ENCODE results near the gene MRPL12. TPM values are rescaled to one million over a fixed set of nuclear protein-coding genes. Genes with fewer than 3 reads are reported as not detected.

Gene MRPL12
- total RNA-seq, 1 experiment from 2014 or later, result 139 TPM

GRCh38 chr17:81697261-81698044 lies 5.7 kb upstream of the MRPL12 start (continued):
- TF ChIP-seq AR (CRISPR knock-in tag; IDR thresholded peaks at IDR 0.05) (no peak), ESRRA (CRISPR knock-in tag; IDR thresholded peaks at IDR 0.05; ENCODE audit: borderline replicate concordance) (no peak), TP53 (CRISPR knock-in tag; IDR thresholded peaks at IDR 0.05) (no peak), JAZF1 (CRISPR knock-in tag; IDR thresholded peaks at IDR 0.05) (no peak), ERG (CRISPR knock-in tag; IDR thresholded peaks at IDR 0.05) (no peak), ZBTB21 (CRISPR knock-in tag; IDR thresholded peaks at IDR 0.05; ENCODE audit: borderline replicate concordance) (no peak), CTCF (IDR thresholded peaks at IDR 0.05) (no peak), CBFB (CRISPR knock-in tag; IDR thresholded peaks at IDR 0.05; ENCODE audit: low read depth) (no peak), MXD4 (CRISPR knock-in tag; IDR thresholded peaks at IDR 0.05; ENCODE audit: borderline replicate concordance) (no peak)
- TF ChIP-seq, protein P1, sequence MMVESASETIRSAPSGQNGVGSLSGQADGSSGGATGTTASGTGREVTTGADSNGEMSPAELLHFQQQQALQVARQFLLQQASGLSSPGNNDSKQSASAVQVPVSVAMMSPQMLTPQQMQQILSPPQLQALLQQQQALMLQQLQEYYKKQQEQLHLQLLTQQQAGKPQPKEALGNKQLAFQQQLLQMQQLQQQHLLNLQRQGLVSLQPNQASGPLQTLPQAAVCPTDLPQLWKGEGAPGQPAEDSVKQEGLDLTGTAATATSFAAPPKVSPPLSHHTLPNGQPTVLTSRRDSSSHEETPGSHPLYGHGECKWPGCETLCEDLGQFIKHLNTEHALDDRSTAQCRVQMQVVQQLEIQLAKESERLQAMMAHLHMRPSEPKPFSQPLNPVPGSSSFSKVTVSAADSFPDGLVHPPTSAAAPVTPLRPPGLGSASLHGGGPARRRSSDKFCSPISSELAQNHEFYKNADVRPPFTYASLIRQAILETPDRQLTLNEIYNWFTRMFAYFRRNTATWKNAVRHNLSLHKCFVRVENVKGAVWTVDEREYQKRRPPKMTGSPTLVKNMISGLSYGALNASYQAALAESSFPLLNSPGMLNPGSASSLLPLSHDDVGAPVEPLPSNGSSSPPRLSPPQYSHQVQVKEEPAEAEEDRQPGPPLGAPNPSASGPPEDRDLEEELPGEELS (CRISPR knock-in tag; IDR thresholded peaks at IDR 0.05), result no peak

DNA sequence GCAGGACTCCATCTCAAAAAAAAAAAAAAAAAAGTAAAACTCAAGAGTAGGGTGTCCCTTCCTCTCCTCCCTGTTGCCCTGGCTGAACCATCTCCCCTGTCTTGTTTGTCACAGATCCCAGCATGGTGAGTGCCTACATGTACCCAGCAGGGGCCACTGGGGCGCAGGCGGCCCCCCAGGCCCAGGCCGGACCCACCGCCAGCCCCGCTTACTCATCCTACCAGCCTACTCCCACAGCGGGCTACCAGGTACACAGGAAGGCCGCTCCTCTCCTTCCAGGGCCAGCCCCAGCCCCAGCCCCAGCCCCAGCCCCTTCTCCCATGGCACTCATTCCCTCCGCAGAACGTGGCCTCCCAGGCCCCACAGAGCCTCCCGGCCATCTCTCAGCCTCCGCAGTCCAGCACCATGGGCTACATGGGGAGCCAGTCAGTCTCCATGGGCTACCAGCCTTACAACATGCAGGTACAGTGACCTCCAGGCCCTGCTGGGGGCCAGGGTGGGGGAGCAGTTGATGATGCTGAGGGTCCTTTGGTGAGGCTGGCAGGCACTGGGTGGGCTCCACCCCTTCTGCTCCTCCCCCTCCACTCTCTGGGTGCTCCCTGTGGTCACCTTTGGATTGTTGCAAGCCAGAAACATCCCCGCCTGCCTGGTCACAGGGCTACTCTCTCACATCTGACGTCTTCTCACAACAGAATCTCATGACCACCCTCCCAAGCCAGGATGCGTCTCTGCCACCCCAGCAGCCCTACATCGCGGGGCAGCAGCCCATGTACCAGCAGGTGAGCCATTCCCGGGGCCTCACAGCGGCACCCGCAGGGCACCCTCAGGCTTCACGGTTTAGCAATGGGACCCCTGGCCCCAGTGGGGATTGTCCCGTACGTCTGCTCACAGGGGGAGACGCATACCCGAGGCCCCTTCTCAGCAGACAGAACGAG lies 2.5 kb upstream of the MRPL12 start:
- DNase-seq (ENCODE audit: low spot score) (no peak), ATAC-seq (no peak)
- 0 out of 2 replicates have a peak overlapping the region, but pooled peaks have one; percentile 17 for H3K4me3 Mint-ChIP-seq
- H3K27me3 Mint-ChIP-seq (ENCODE audit: low read depth), result no peaks in the 10 kb centered on the region
- peaks cover 43% of the 10 kb centered on the region for H3K36me3 Mint-ChIP-seq
- H3K4me1 Mint-ChIP-seq, result peaks cover 16% of the 10 kb centered on the region
- CTCF ChIA-PET, result no interaction called here
- POLR2A ChIA-PET, result no interaction called here
- TF ChIP-seq OVOL2 (CRISPR knock-in tag; IDR thresholded peaks at IDR 0.05; ENCODE audit: borderline replicate concordance) (no peak), TEAD4 (CRISPR knock-in tag; IDR thresholded peaks at IDR 0.05) (no peak), MLX (CRISPR knock-in tag; IDR thresholded peaks at IDR 0.05) (no peak), E2F4 (CRISPR knock-in tag; IDR thresholded peaks at IDR 0.05; ENCODE audit: borderline replicate concordance, low read depth) (no peak)
- peak overlapping the region; percentile 70 for H3K27ac Mint-ChIP-seq
- H3K9me3 Mint-ChIP-seq, result no peaks in the 10 kb centered on the region

Measured in WTC11 (cell line).